Bronchial epithelial cell (primary cell): ENCODE results near the gene LEF1. TPM values are rescaled to one million over a fixed set of nuclear protein-coding genes. Genes with fewer than 3 reads are reported as not detected.

Source experiments
- DNase-seq: peaks from one replicate; pipeline ENCODE4 v3.0.0-alpha.2; 2010; ENCODE audit warnings: low read depth
- FAIRE-seq: peaks from 2 replicates; lab custom pipeline; 2011; peaks lifted over from hg19 to GRCh38; lab: Jason Lieb, UNC
- H3K27me3 ChIP-seq: 2 replicates; pipeline ENCODE4 v1.5.1; 2011; ENCODE audit warnings: low read length; ENCODE audit not compliant: control insufficient read depth, insufficient read depth
- H3K36me3 ChIP-seq: 2 replicates; pipeline ENCODE4 v1.5.1; 2011; ENCODE audit warnings: low read length; ENCODE audit not compliant: control insufficient read depth, insufficient read depth
- H3K4me3 ChIP-seq: 2 replicates; pipeline ENCODE4 v1.5.1; 2011; ENCODE audit warnings: mild to moderate bottlenecking, low read depth, low read length, control low read depth
- CTCF ChIP-seq: IDR thresholded peaks from 2 replicates; pipeline ENCODE4 v1.5.1; 2011; ENCODE audit warnings: mild to moderate bottlenecking, moderate library complexity, low read length, control low read depth, inconsistent platforms; ENCODE audit not compliant: insufficient read depth, severe bottlenecking
- total RNA-seq: library from RNA; depleted of rRNA; stranded (reverse); fragments of >200 nt; gene quantifications from 2 replicates; pipeline ENCODE4 v1.2.1, GENCODE V29; 2014

Gene LEF1
- total RNA-seq, 1 donor from 2014 or later, result not detected

GRCh38 chr4:108165586-108165985 lies 3.1 kb downstream of the LEF1 start:
- TF ChIP-seq CTCF, result no peak
- Histone ChIP-seq H3K27me3 (peaks cover 40% of the 10 kb centered on the region), H3K4me3 (no peak overlapping the region), H3K36me3 (no peaks in the 10 kb centered on the region)
- DNase-seq (no peak), FAIRE-seq (no peak)

- DNase-seq, result no peak
- Histone ChIP-seq H3K36me3 (no peaks in the 10 kb centered on the region), H3K4me3 (no peak overlapping the region), H3K27me3 (peaks cover 21% of the 10 kb centered on the region)
- TF ChIP-seq CTCF, result no peak
- no peak for FAIRE-seq
Observed at GRCh38 chr4:108163351-108163750, 5.4 kb downstream of the LEF1 start.

GRCh38 chr4:108160741-108161352 lies 7.9 kb downstream of the LEF1 start:
- Histone ChIP-seq H3K4me3 (no peak overlapping the region), H3K27me3 (peaks cover 10% of the 10 kb centered on the region), H3K36me3 (no peaks in the 10 kb centered on the region)
- no peak for DNase-seq
- no peak for FAIRE-seq
- no peak for TF ChIP-seq CTCF

- Histone ChIP-seq H3K4me3 (no peak overlapping the region), H3K27me3 (peaks cover 4% of the 10 kb centered on the region), H3K36me3 (no peaks in the 10 kb centered on the region)
- no peak for TF ChIP-seq CTCF
- no peak for DNase-seq
- FAIRE-seq, result no peak
Observed at GRCh38 chr4:108159845-108160244, 8.9 kb downstream of the LEF1 start.

DNA sequence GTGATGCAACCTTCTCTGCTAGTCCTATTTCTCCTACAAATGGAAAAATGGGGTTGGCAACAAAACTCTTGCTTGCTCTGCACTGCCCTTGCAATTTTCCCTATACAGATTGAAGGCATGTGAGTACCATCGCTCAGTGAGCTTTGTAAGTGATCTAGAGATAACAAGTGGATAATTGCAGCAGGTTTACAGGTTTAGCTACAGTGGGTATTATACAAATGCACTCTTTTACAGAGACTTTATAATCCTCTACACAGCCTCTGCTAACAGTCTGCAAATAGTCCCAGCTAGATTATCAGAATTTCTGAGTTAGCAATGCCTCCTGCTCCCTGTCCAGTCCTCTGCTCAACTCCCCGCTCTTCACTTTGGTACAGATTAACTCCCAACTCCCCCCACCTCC lies 11.1 kb downstream of the LEF1 start:
- FAIRE-seq (no peak), DNase-seq (no peak)
- TF ChIP-seq CTCF, result no peak
- Histone ChIP-seq H3K27me3 (peaks cover 3% of the 10 kb centered on the region), H3K4me3 (no peak overlapping the region), H3K36me3 (no peaks in the 10 kb centered on the region)

DNA sequence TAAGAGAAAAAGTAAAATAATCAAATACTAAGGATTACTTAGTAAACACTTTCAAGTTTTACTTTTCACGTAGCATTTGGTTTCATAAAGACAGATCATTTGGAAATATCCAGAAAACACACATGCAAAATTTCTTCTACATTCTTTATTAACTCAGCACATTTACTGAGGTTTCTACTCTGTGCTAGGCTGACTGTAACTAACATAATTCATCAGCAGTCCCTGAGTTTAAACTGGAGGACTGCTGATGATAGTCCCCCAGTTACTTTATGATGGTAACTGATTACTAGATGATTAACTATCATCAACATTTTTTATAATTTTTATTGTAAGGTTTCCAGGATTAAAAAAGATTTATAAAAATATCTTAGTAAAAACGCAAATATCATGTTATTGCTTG lies 12.3 kb downstream of the LEF1 start:
- TF ChIP-seq CTCF, result no peak
- Histone ChIP-seq H3K36me3 (no peaks in the 10 kb centered on the region), H3K4me3 (no peak overlapping the region), H3K27me3 (peaks cover 3% of the 10 kb centered on the region)
- FAIRE-seq (no peak), DNase-seq (no peak)
